Muscle of back (tissue), 11 donors: ENCODE measurements around the gene AATK. TPM values are rescaled to one million over a fixed set of nuclear protein-coding genes. Genes with fewer than 3 reads are reported as not detected.

Source experiments
- DNase-seq, 3 donors: peaks; one replicate each; pipeline versions ENCODE4 v3.0.0 to v3.0.0-alpha.2; 2013
- polyA plus RNA-seq, 10 donors: library from polyadenylated mRNA; unstranded; fragments of 120-200 nt; gene quantifications; one replicate each; pipeline ENCODE4 v1.2.1, GENCODE V29; 2013; ENCODE audit not compliant: insufficient read length in 10 of 10

AATK gene
- polyA plus RNA-seq, 10 donors = 6.9 to 12.0 (median 8.9) TPM

DNA sequence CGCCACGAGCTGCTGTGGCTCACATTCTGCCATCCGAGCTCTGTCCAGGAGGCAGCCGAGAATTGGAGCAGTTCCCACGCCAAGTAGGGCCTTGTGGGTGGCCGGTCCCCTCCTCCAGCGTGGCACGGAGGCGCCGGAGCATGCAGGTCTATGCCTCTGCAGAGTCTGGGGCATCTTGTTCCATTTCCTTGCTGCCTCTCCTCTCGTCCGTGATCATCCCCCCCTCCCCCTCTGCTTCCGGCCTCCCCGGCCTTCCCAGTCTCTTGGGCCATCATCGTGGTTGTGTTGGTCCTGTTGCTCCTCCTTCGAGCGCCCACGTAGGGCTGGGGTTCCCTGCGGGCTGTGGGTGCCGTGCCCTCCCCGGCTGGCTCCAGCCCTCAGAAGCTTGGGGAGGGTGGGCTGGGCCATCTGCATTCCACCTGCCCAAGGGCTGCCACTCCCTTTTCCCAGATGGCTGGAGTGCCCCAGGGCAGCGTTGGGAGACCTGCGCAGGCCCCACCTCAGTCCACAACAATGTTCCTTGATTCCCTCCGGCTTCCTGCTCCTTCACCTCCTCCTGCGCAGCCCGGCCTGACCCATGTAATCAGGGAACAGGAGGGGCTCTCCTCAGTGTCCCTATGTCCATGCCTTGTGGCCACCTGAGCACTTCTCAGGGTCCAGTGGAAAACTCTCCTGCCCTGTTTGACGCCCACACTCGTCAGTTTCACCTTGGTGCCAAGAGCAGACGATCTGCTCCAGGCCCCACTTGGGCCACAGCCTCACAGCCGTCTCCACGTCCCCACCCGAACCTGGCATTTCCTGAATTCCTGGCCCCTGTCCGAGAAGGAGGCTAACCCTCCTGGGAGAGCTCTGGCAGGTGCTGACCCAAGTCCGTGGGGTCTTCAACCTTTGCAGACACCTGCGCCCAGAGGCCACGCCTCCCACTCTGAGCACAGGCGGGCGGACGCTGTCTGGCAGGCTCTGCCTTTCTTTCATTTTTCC, 94.0 kb downstream of the AATK start:
- DNase-seq = no peak

DNA sequence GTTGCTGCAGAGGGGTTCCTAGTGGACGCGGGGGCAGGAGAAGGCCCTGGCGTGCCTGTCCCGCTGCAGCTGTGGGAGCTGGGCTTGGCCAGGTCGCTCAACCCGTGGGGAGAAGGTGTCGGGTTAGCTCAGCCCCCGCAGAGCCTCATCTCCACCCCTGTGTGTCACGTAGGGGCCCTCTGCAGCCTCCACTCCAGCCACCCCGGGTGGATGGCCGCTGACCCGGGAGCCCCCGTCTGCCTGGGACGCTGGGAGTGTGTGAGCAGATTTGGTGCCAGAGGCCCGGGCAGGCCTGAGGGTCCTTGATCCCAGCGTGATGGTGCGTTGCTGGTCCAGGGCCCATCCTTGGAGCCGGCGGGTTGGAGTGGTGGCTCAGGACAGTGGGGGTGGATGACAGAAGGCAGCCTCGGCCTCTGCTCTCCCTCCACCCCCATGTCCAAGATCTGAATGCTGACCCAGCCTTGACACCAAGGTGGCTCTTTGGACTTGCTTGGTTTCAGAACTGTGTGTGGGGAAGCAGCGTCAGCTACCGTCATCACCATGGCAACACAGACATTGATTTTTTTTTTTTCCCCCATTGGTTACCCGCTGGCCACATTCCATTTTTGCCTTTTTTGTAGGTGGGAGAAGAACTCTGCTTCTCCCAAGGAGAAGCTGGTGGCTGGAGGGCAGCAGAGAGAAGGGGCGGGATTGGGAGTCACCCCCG, 95.3 kb downstream of the AATK start:
- no peak for DNase-seq

DNA sequence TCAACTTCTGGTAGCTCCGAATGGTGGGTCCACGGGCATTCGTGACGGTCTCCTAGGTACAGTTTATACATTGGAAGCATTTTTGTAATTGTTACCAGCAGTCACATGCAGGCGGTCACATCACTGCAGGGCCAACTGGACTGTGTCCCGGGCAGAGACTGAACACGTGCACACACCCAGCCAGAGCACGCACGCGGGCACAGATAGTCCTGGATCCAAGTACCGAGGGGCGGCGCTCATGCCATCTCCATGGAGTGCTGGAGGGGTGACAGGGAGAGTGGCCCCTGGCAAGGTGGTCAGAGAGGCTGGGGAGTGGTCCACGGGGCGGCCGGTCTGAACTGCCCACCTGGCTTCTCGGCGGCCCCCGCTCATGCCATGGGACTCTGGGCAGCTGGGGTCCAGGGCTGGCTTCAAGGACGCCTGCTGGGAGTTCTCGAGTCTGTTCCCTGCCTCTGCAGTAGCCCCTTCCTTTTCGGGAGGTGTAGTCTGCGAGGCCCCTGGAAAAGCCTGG, 96.8 kb downstream of the AATK start:
- DNase-seq = peak in 1 of 3 donors; percentile 22

DNA sequence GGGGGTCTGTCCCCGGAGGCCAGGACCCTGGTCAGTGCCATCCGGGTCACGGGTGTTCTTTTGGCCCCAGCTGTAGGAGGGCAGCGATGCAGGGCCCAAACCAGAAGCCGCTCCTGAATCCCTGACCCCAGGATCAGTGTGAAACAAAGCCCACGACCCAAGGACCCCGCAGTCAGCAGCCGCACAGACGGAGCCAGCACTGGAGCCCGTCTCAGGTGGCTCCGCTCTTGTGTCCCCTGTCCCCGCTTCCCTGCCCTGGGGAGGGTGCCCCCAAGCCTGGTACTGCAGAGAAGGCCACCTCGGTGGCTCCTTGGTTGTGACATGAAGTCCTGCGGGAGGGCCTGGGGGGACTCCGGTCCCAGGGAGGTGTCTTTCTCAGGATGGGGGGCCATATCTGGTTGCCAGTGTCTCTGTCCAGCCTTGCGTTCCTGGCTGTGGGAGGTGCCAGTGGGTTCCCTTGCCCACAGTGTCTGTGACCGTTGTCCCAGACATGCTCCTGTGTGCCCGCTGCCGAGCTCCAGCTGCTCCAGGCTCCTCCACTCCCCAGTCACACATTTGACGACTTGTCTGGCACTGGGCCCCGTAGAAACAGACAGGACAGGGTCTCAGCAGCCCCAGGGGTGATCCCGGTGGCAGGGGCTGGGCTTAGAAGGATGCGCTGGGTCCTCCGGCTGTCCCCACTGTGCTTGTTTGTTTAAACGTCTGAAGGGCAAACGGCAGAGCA, 97.4 kb downstream of the AATK start:
- no peak for DNase-seq

DNA sequence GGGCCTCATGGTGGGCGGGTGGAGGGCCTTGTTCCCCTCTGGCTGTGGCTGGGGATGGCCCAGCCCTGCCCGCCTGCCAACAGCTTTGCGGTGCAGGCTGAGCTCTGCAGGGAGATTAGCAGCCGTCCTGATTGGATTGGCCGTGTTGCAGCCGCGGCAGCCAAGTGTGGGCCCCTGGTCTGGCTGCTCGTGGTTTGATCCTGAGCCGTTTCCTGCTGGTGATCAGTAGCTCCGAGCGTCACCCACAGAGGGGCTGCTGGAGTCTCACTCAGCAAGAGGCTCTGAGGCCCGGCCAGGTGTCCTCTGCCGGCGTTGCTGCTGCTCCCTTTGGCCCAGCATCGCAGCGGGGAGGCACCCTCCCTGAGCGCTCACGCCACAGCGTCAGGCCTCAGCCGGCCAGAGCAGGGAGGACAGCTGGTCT, 98.6 kb downstream of the AATK start:
- peak in 2 of 3 donors; percentile 22 to 58 for DNase-seq

Other genes with a start within 250 kb of the AATK start
- 10 to 100 TPM; 17.0 to 26.6 (median 24.9) TPM for gene CHMP6, start 174.4 kb downstream of the AATK start, polyA plus RNA-seq
- gene BAIAP2, start 131.1 kb downstream of the AATK start, polyA plus RNA-seq = 10 to 100 TPM; 12.1 to 25.2 (median 16.6) TPM
- under 1 TPM; 0.13 to 0.86 (median 0.43) TPM for gene PVALEF, start 714 bp downstream of the AATK start, polyA plus RNA-seq
- gene CEP131, start 56.7 kb upstream of the AATK start, polyA plus RNA-seq = 10 to 100 TPM in 4 of 10 donors, 1 to 10 TPM in 6; 7.1 to 14.4 (median 9.2) TPM
- 10 to 100 TPM in 9 of 10 donors, 1 to 10 TPM in 1; 7.7 to 14.8 (median 11.6) TPM for gene TEPSIN, start 72.8 kb upstream of the AATK start, polyA plus RNA-seq
- 10 to 100 TPM; 33.4 to 52.8 (median 42.1) TPM for gene NDUFAF8, start 73.1 kb upstream of the AATK start, polyA plus RNA-seq
- gene SLC38A10, start 129.1 kb upstream of the AATK start, polyA plus RNA-seq = 10 to 100 TPM; 33.7 to 55.6 (median 44.7) TPM
- 10 to 100 TPM in 7 of 10 donors, 1 to 10 TPM in 3; 6.9 to 15.7 (median 12.1) TPM for gene BAHCC1, start 229.2 kb upstream of the AATK start, polyA plus RNA-seq